CD4-positive, alpha-beta T cell (primary cell): ENCODE results near the gene LRRC25. TPM values are rescaled to one million over a fixed set of nuclear protein-coding genes. Genes with fewer than 3 reads are reported as not detected.
A peak's percentile ranks its signal among the peaks of the same experiment; 100 is the strongest.

Experiments
- ATAC-seq: fragments of 200-7000 bp; cut with Tn5 transposase; one replicate; pipeline ENCODE4 v1.10.0; 2022; ENCODE audit warnings: mild to moderate bottlenecking; ENCODE audit not compliant: poor library complexity
- CTCF ChIA-PET: fragments of 350-600 bp; sonication (Branson Sonifier 250); formaldehyde crosslinking; loops from one replicate; lab custom pipeline; 2021; ENCODE audit warnings: antibody characterized with exemption, inconsistent platforms; lab: Charles Lee
- POLR2A ChIA-PET: fragments of 350-600 bp; sonication (Branson Sonifier 250); formaldehyde crosslinking; loops from one replicate; lab custom pipeline; 2021; ENCODE audit warnings: antibody characterized with exemption, inconsistent platforms; lab: Charles Lee
- DNase-seq, 14 experiments: peaks; one replicate each; pipeline ENCODE4 v3.0.0-alpha.2; 2013 to 2020; ENCODE audit warnings: mixed read lengths in 2 of 14
- H3K27ac ChIP-seq, 2 donors: one replicate each; pipeline versions ENCODE4 v1.5.1 to v1.7.0; 2013; ENCODE audit warnings: low read length in 2 of 2, low read depth in 1 of 2, mild to moderate bottlenecking in 1 of 2
- H3K27me3 ChIP-seq, 2 experiments: 1 replicate in 1 of 2; 2 replicates in 1 of 2; pipeline versions ENCODE4 v1.6.1 to v1.7.0; 2013; ENCODE audit warnings: low read length in 2 of 2, control low read depth in 1 of 2, mild to moderate bottlenecking in 1 of 2, moderate library complexity in 1 of 2; ENCODE audit not compliant: insufficient read depth in 2 of 2, control insufficient read depth in 1 of 2
- H3K36me3 ChIP-seq: one replicate; pipeline ENCODE4 v1.6.1; 2013; ENCODE audit warnings: low read length, control low read depth; ENCODE audit not compliant: insufficient read depth
- H3K4me1 ChIP-seq: one replicate; pipeline ENCODE4 v1.6.1; 2013; ENCODE audit warnings: low read length, control low read depth; ENCODE audit not compliant: insufficient read depth
- H3K4me3 ChIP-seq: one replicate; pipeline ENCODE4 v1.5.1; 2013; ENCODE audit warnings: mild to moderate bottlenecking, low read length, moderate library complexity
- H3K9me3 ChIP-seq, 2 experiments: 1 replicate in 1 of 2; 2 replicates in 1 of 2; pipeline versions ENCODE4 v1.6.1 to v1.7.0; 2013; ENCODE audit warnings: low read length in 2 of 2, mild to moderate bottlenecking in 2 of 2, control low read depth in 1 of 2, moderate library complexity in 1 of 2; ENCODE audit not compliant: control insufficient read depth in 1 of 2, insufficient read depth in 1 of 2
- H3K27ac Mint-ChIP-seq: one replicate; pipeline ENCODE4 v1.8.0; 2020; ENCODE audit warnings: mixed read lengths
- H3K27me3 Mint-ChIP-seq: one replicate; pipeline ENCODE4 v1.8.0; 2021; ENCODE audit warnings: mixed read lengths
- H3K36me3 Mint-ChIP-seq: one replicate; pipeline ENCODE4 v1.8.0; 2021; ENCODE audit warnings: low read depth, mixed read lengths
- H3K4me1 Mint-ChIP-seq: one replicate; pipeline ENCODE4 v1.8.0; 2021; ENCODE audit warnings: low read depth, mixed read lengths
- H3K4me3 Mint-ChIP-seq: one replicate; pipeline ENCODE4 v1.8.0; 2020; ENCODE audit warnings: mild to moderate bottlenecking, mixed read lengths
- H3K9me3 Mint-ChIP-seq: one replicate; pipeline ENCODE4 v1.8.0; 2020; ENCODE audit warnings: mixed read lengths
- intact Hi-C, 2 experiments: fragments of 100-400 bp; cut with DNase I in 1 of 2; cut with micrococcal nuclease in 1 of 2; formaldehyde crosslinking; loops; one replicate each; pipeline versions ENCODE4 v1.15.1 to v1.9.0; 2023 to 2025; cut with DNase I, micrococcal nuclease
- total RNA-seq, 174 experiments: library from RNA in 2 of 174; stranded (reverse) in 2 of 174; gene quantifications; one replicate each; pipeline ENCODE4 v1.2.3 and lab custom pipeline; 2021 to 2026
- TF ChIP-seq, protein P1 (sequence below): fragments of 200-600 bp; IDR thresholded peaks from one replicate; pipeline ENCODE4 v1.8.0; 2022; ENCODE audit warnings: antibody characterized with exemption, mild to moderate bottlenecking

The LRRC25 gene
- total RNA-seq, 2 experiments from 2014 or later = 0.82 to 0.92 TPM

- H3K27me3 Mint-ChIP-seq = no peaks in the 10 kb centered on the region
- peaks cover 30% of the 10 kb centered on the region for H3K36me3 Mint-ChIP-seq
- Histone ChIP-seq H3K9me3 (peaks cover 0 to 8% of the 10 kb centered on the region in 2 experiments), H3K4me1 (peaks cover 44% of the 10 kb centered on the region), H3K36me3 (peaks cover 26% of the 10 kb centered on the region), H3K4me3 (no peak overlapping the region), H3K27ac (peak overlapping the region in 1 of 2 donors; percentile 13), H3K27me3 (no peaks in the 10 kb centered on the region)
- peak in 1 of 14 experiments; percentile 40 for DNase-seq
- H3K9me3 Mint-ChIP-seq = no peaks in the 10 kb centered on the region
- H3K4me1 Mint-ChIP-seq = peaks cover 30% of the 10 kb centered on the region
- POLR2A ChIA-PET = interaction anchor here (1.2 to 2.1 kb wide), 2 partner anchors 9 to 22 kb away, joined by 3 to 10 read pairs; partner anchors contain the start of gene SSBP4
- CTCF ChIA-PET = interaction anchor here (0.7 to 3.1 kb wide), 6 partner anchors 10 to 53 kb away, joined by 3 to 10 read pairs (median 7); partner anchors contain the start of gene SSBP4
- peak overlapping the region; percentile 51 for H3K4me3 Mint-ChIP-seq
- ATAC-seq = no peak
- H3K27ac Mint-ChIP-seq = peak overlapping the region; percentile 81
- intact Hi-C loops = no loop called here
- TF ChIP-seq, protein P1, sequence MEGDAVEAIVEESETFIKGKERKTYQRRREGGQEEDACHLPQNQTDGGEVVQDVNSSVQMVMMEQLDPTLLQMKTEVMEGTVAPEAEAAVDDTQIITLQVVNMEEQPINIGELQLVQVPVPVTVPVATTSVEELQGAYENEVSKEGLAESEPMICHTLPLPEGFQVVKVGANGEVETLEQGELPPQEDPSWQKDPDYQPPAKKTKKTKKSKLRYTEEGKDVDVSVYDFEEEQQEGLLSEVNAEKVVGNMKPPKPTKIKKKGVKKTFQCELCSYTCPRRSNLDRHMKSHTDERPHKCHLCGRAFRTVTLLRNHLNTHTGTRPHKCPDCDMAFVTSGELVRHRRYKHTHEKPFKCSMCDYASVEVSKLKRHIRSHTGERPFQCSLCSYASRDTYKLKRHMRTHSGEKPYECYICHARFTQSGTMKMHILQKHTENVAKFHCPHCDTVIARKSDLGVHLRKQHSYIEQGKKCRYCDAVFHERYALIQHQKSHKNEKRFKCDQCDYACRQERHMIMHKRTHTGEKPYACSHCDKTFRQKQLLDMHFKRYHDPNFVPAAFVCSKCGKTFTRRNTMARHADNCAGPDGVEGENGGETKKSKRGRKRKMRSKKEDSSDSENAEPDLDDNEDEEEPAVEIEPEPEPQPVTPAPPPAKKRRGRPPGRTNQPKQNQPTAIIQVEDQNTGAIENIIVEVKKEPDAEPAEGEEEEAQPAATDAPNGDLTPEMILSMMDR = no peak
These were observed 43.7 kb upstream of the LRRC25 start for GRCh38 chr19:18440936-18441803.

DNA sequence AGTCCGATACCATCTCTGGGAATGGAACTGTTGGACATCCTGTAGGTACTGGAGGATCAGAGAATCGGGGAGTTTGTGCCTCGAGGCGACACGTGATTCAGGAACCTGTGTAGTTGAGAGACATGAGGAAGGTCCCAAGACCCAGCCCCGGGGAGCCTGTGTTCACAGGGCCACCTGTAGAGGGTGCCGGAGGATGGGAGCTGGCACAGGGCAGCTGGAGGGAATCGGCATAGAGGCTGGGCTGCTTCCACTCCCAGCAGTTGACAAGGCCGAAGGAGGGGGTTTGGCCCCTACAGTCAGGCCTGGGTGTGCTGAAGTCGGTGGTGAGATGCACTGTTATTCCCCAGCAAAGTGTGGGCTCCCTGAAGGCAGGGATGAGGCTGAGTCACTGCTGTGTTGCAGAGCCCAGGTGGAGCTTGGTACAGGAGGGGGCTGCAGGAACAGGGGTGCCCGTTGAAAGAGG, 43.0 kb upstream of the LRRC25 start:
- intact Hi-C loops = no loop called here

GRCh38 chr19:18439910-18440237, 42.5 kb upstream of the LRRC25 start:
- TF ChIP-seq, protein P1 = no peak
- ChIA-PET POLR2A (interaction anchor here (1.2 to 2.1 kb wide), 2 partner anchors 8 to 21 kb away, joined by 3 to 10 read pairs; partner anchors contain the start of gene SSBP4), CTCF (interaction anchor here (1.5 to 3.1 kb wide), 4 partner anchors 11 to 22 kb away, joined by 6 to 10 read pairs (median 8); partner anchors contain the start of gene SSBP4)
- no peaks in the 10 kb centered on the region for H3K27me3 Mint-ChIP-seq
- H3K27me3 ChIP-seq = no peaks in the 10 kb centered on the region
- H3K4me1 Mint-ChIP-seq = peaks cover 32% of the 10 kb centered on the region
- peaks cover 23% of the 10 kb centered on the region for H3K36me3 Mint-ChIP-seq
- peaks cover 48% of the 10 kb centered on the region for H3K4me1 ChIP-seq
- no peak overlapping the region for H3K27ac ChIP-seq
- DNase-seq = no peak
- H3K4me3 ChIP-seq = no peak overlapping the region
- no peaks in the 10 kb centered on the region for H3K9me3 Mint-ChIP-seq
- peaks cover 0 to 8% of the 10 kb centered on the region in 2 experiments for H3K9me3 ChIP-seq
- H3K27ac Mint-ChIP-seq = peak overlapping the region; percentile 81
- H3K36me3 ChIP-seq = peaks cover 19% of the 10 kb centered on the region
- ATAC-seq = no peak
- intact Hi-C loops = no loop called here
- H3K4me3 Mint-ChIP-seq = peak overlapping the region; percentile 71

More for the DNA sequence above, 43.0 kb upstream of the LRRC25 start:
- ATAC-seq (peak; percentile 22), DNase-seq (peak in 6 of 14 experiments; percentile 31 to 75 (median 41))
- no peaks in the 10 kb centered on the region for H3K27me3 Mint-ChIP-seq
- peak overlapping the region; percentile 81 for H3K27ac Mint-ChIP-seq
- Histone ChIP-seq H3K27me3 (no peaks in the 10 kb centered on the region), H3K4me1 (peaks cover 48% of the 10 kb centered on the region), H3K9me3 (peaks cover 0 to 8% of the 10 kb centered on the region in 2 experiments), H3K4me3 (no peak overlapping the region), H3K27ac (no peak overlapping the region), H3K36me3 (peaks cover 24% of the 10 kb centered on the region)
- peaks cover 31% of the 10 kb centered on the region for H3K4me1 Mint-ChIP-seq
- ChIA-PET CTCF (interaction anchor here (0.7 to 3.1 kb wide), 6 partner anchors 10 to 52 kb away, joined by 3 to 10 read pairs (median 7); partner anchors contain the start of gene SSBP4), POLR2A (interaction anchor here (1.2 to 2.1 kb wide), 2 partner anchors 8 to 21 kb away, joined by 3 to 10 read pairs; partner anchors contain the start of gene SSBP4)
- H3K36me3 Mint-ChIP-seq = peaks cover 27% of the 10 kb centered on the region
- peak overlapping the region; percentile 57 for H3K4me3 Mint-ChIP-seq
- H3K9me3 Mint-ChIP-seq = no peaks in the 10 kb centered on the region
- TF ChIP-seq, protein P1 = no peak
